ENCODE measurements around the gene SLC39A11.

The SLC39A11 gene

GRCh38 chr17:73042809-73043685 is 49.4 kb downstream of the SLC39A11 start:
- no peak for DNase-seq

GRCh38 chr17:73042225-73042624 is 50.3 kb downstream of the SLC39A11 start:
- no peak for DNase-seq

- no peak for DNase-seq
Measured at GRCh38 chr17:73039282-73039681, 53.2 kb downstream of the SLC39A11 start.

GRCh38 chr17:73031472-73031871 is 61.0 kb downstream of the SLC39A11 start:
- no peak for DNase-seq

GRCh38 chr17:73030995-73031394 is 61.5 kb downstream of the SLC39A11 start:
- no peak for DNase-seq

GRCh38 chr17:73030501-73030921 is 62.0 kb downstream of the SLC39A11 start:
- DNase-seq = no peak

GRCh38 chr17:73029991-73030390 is 62.5 kb downstream of the SLC39A11 start:
- no peak for DNase-seq

GRCh38 chr17:73029021-73029420 is 63.5 kb downstream of the SLC39A11 start:
- DNase-seq = no peak

GRCh38 chr17:73028299-73028755 is 64.2 kb downstream of the SLC39A11 start:
- no peak for DNase-seq

GRCh38 chr17:73027130-73027741 is 65.3 kb downstream of the SLC39A11 start:
- DNase-seq = no peak

- no peak for DNase-seq
Measured at GRCh38 chr17:73025041-73025560, 67.4 kb downstream of the SLC39A11 start.

- no peak for DNase-seq
Measured at GRCh38 chr17:73023759-73024158, 68.7 kb downstream of the SLC39A11 start.

GRCh38 chr17:73022694-73023093 is 69.8 kb downstream of the SLC39A11 start:
- no peak for DNase-seq

- no peak for DNase-seq
Measured at GRCh38 chr17:73021771-73022170, 70.7 kb downstream of the SLC39A11 start.

- no peak for DNase-seq
Measured at GRCh38 chr17:73020110-73020509, 72.4 kb downstream of the SLC39A11 start.

GRCh38 chr17:73018599-73018998 is 73.9 kb downstream of the SLC39A11 start:
- DNase-seq = no peak

- DNase-seq = no peak
Measured at GRCh38 chr17:73017658-73018057, 74.8 kb downstream of the SLC39A11 start.

GRCh38 chr17:73015722-73016276 is 76.7 kb downstream of the SLC39A11 start:
- DNase-seq = no peak

GRCh38 chr17:73013816-73014663 is 78.4 kb downstream of the SLC39A11 start:
- DNase-seq = no peak

- DNase-seq = no peak
Measured at GRCh38 chr17:73013301-73013700, 79.2 kb downstream of the SLC39A11 start.

- DNase-seq = no peak
Measured at GRCh38 chr17:73011016-73011486, 81.4 kb downstream of the SLC39A11 start.

GRCh38 chr17:73010414-73010813 is 82.1 kb downstream of the SLC39A11 start:
- DNase-seq = no peak

- DNase-seq = no peak
Measured at GRCh38 chr17:73007407-73007806, 85.1 kb downstream of the SLC39A11 start.

All from NCI-H187 treated with DMSO at 0.1 percent for 48 hours (cell line).